ENCODE measurements around the gene CEACAM1. TPM values are rescaled to one million over a fixed set of nuclear protein-coding genes. Genes with fewer than 3 reads are reported as not detected.

CEACAM1 gene
- total RNA-seq, 1 experiment from 2014 or later, result 1.5 TPM

DNA sequence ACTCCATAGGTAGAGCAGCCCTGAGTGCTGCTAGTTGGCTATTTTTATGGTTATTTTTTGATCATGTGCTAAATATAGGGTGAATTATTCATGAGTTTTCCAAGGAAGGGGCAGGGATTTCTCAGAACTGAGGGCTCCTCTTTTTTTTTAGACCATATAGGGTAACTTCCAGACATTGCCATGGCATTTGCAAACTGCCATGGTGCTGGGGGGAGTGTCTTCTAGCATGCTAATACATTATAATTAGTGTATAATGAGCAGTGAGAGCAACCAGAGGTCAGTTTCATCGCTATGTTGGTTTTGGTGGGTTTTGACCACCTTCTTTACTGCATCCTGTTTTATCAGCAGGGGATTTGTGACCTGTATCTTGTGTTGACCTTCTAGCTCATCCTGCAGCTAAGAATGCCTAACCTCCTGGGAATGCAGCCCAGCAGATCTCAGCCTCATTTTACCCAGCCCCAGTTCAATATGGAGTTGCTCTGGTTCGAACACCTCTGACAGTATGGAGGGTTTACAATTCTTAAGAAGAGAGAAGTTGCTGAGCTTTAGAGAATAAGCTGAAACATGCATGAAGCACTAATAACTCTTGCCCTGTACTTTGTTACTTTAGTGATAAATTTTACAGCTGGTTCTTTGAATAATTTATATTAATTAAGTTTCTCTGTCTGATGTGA, 31.7 kb downstream of the CEACAM1 start:
- no peaks in the 10 kb centered on the region for H3K27me3 ChIP-seq (ENCODE audit: insufficient read depth, low read length)
- Mint-ChIP-seq H3K27me3 (ENCODE audit: low read depth) (no peaks in the 10 kb centered on the region; the same call in 1 of the 2 replicates), H3K27ac (no peak overlapping the region; a peak in 1 of 7 replicates), H3K36me3 (ENCODE audit: insufficient read depth in 1 of 3, low read depth in 3 of 3) (no peaks in the 10 kb centered on the region), H3K9me3 (no peaks in the 10 kb centered on the region), H3K4me3 (no peak overlapping the region), H3K4me1 (peaks cover 30 to 34% of the 10 kb centered on the region in 2 experiments)
- WGBS (ENCODE audit: extremely low coverage, insufficient read length, low lambda C conversion rate), result no CpG with 5 or more reads among the region's 2 CpGs
- H3K14ac ChIP-seq (ENCODE audit: insufficient read depth, low read length), result no peak overlapping the region
- H3K18ac ChIP-seq (ENCODE audit: insufficient read length, low read depth, low read length), result no peak overlapping the region
- no peaks in the 10 kb centered on the region for H3K9me3 ChIP-seq (ENCODE audit: control insufficient read depth, low read depth, low read length)
- no peaks in the 10 kb centered on the region for H3K23me2 ChIP-seq (ENCODE audit: insufficient read length, low read depth, low read length, poor library complexity, severe bottlenecking)
- no peak overlapping the region for H3K4me2 ChIP-seq (ENCODE audit: insufficient read depth, insufficient read length, low read length)
- H4K20me1 ChIP-seq (ENCODE audit: control insufficient read depth, insufficient read depth, insufficient read length), result no peaks in the 10 kb centered on the region
- H2BK12ac ChIP-seq (ENCODE audit: insufficient read length, low read depth, low read length), result no peak overlapping the region
- no peak overlapping the region for H2BK120ac ChIP-seq (ENCODE audit: low read depth, low read length, poor library complexity, severe bottlenecking)
- H2BK5ac ChIP-seq (ENCODE audit: insufficient read length, low read length), result no peak overlapping the region
- no peaks in the 10 kb centered on the region for H3K79me2 ChIP-seq (ENCODE audit: insufficient read depth, low read length)
- no peak for DNase-seq
- no peak overlapping the region for H2AK5ac ChIP-seq (ENCODE audit: insufficient read length, low read length)
- no peak overlapping the region for H2AFZ ChIP-seq (ENCODE audit: low read length)
- no peak overlapping the region for H4K5ac ChIP-seq (ENCODE audit: insufficient read length, low read depth, low read length)
- H3K4ac ChIP-seq (ENCODE audit: low read depth, low read length), result no peak overlapping the region
- peaks cover 4% of the 10 kb centered on the region; the same call in 1 of the 2 replicates for H3K4me1 ChIP-seq (ENCODE audit: insufficient read depth, low read length)
- H4K91ac ChIP-seq (ENCODE audit: insufficient read length, low read depth, low read length), result no peak overlapping the region
- H3K79me1 ChIP-seq (ENCODE audit: insufficient read depth, low read depth, low read length, poor library complexity, severe bottlenecking), result no peaks in the 10 kb centered on the region
- no peak overlapping the region for H4K8ac ChIP-seq (replicated peaks; ENCODE audit: insufficient read length, low read depth, low read length)
- no peak overlapping the region for H2BK20ac ChIP-seq (ENCODE audit: low read depth, low read length, poor library complexity, severe bottlenecking)
- no peak overlapping the region for H2BK15ac ChIP-seq (ENCODE audit: low read depth, low read length)
- TF ChIP-seq, protein P1, sequence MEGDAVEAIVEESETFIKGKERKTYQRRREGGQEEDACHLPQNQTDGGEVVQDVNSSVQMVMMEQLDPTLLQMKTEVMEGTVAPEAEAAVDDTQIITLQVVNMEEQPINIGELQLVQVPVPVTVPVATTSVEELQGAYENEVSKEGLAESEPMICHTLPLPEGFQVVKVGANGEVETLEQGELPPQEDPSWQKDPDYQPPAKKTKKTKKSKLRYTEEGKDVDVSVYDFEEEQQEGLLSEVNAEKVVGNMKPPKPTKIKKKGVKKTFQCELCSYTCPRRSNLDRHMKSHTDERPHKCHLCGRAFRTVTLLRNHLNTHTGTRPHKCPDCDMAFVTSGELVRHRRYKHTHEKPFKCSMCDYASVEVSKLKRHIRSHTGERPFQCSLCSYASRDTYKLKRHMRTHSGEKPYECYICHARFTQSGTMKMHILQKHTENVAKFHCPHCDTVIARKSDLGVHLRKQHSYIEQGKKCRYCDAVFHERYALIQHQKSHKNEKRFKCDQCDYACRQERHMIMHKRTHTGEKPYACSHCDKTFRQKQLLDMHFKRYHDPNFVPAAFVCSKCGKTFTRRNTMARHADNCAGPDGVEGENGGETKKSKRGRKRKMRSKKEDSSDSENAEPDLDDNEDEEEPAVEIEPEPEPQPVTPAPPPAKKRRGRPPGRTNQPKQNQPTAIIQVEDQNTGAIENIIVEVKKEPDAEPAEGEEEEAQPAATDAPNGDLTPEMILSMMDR (conservative IDR thresholded peaks at IDR 0.05), result no peak
- H3K9ac ChIP-seq (ENCODE audit: extremely low read depth, insufficient read length, low read length), result no peak overlapping the region
- no peak overlapping the region for H3K56ac ChIP-seq (ENCODE audit: insufficient read length, low read depth, low read length)
- no peak overlapping the region for H3T11ph ChIP-seq (ENCODE audit: low read length)
- H3K23ac ChIP-seq (ENCODE audit: insufficient read length, low read depth, low read length), result no peak overlapping the region
- no peak overlapping the region for H3K27ac ChIP-seq (ENCODE audit: insufficient read length, low read depth, low read length)
